A673 (cell line): ENCODE data around the gene C1QTNF5. TPM values are rescaled to one million over a fixed set of nuclear protein-coding genes. Genes with fewer than 3 reads are reported as not detected.

Experiments used
- BruUV-seq: library from RNA; stranded (reverse); fragments of 400-500 nt; replicated peaks from 2 replicates; lab custom pipeline; 2021; lab: Mats Ljungman, UMichigan
- CTCF ChIA-PET: fragments of 300-600 bp; sonication (Branson Sonifier 250); formaldehyde crosslinking; loops from one replicate; lab custom pipeline; 2022; ENCODE audit warnings: antibody characterized with exemption; lab: Charles Lee
- POLR2A ChIA-PET: fragments of 300-600 bp; sonication (Branson Sonifier 250); formaldehyde crosslinking; loops from one replicate; lab custom pipeline; 2022; ENCODE audit warnings: antibody characterized with exemption; ENCODE audit not compliant: low non-redundant PET; lab: Charles Lee
- DNase-seq: peaks from one replicate; pipeline ENCODE4 v3.0.0-alpha.2; 2015; ENCODE audit warnings: low spot score
- H3K27ac ChIP-seq: fragments of 200-600 bp; sonication (generic); 2 replicates; pipeline ENCODE4 v1.5.1; 2016; ENCODE audit warnings: mixed run types, low read depth, mild to moderate bottlenecking, mixed read lengths, antibody characterized with exemption, low read length; ENCODE audit not compliant: poor library complexity, severe bottlenecking
- H3K27me3 ChIP-seq: fragments of 200-600 bp; sonication (generic); replicated peaks from 2 replicates; pipeline ENCODE4 v1.6.1; 2017; ENCODE audit warnings: mixed run types, low read depth, mild to moderate bottlenecking, mixed read lengths, antibody characterized with exemption, low read length; ENCODE audit not compliant: insufficient read depth, poor library complexity
- H3K36me3 ChIP-seq: fragments of 200-600 bp; sonication (generic); 2 replicates; pipeline ENCODE4 v1.6.1; 2016; ENCODE audit warnings: mixed run types, mild to moderate bottlenecking, mixed read lengths, antibody characterized with exemption, low read length; ENCODE audit not compliant: insufficient read depth, poor library complexity, severe bottlenecking
- H3K4me1 ChIP-seq: fragments of 200-600 bp; sonication (generic); 2 replicates; pipeline ENCODE4 v1.6.1; 2017; ENCODE audit warnings: mixed run types, mild to moderate bottlenecking, mixed read lengths, antibody characterized with exemption, low read length; ENCODE audit not compliant: insufficient read depth, poor library complexity, severe bottlenecking
- H3K4me3 ChIP-seq: fragments of 200-600 bp; sonication (generic); 2 replicates; pipeline ENCODE4 v1.5.1; 2016; ENCODE audit warnings: low read depth, mixed run types, mild to moderate bottlenecking, mixed read lengths, low read length; ENCODE audit not compliant: poor library complexity, severe bottlenecking
- H3K9me3 ChIP-seq: fragments of 200-600 bp; sonication (generic); 2 replicates; pipeline ENCODE4 v1.6.1; 2016; ENCODE audit warnings: mixed run types, low read depth, mild to moderate bottlenecking, mixed read lengths, antibody characterized with exemption, low read length; ENCODE audit not compliant: poor library complexity, severe bottlenecking
- EZH2 ChIP-seq: fragments of 200-600 bp; sonication (generic); IDR thresholded peaks from 2 replicates; pipeline ENCODE4 v1.6.1; 2017; ENCODE audit warnings: borderline replicate concordance, low read depth, mild to moderate bottlenecking, mixed read lengths, antibody characterized with exemption, low read length; ENCODE audit not compliant: poor library complexity, severe bottlenecking
- intact Hi-C: fragments of 100-400 bp; cut with micrococcal nuclease; formaldehyde crosslinking; loops from one replicate; pipeline ENCODE4 v1.10.0; 2022; ENCODE audit not compliant: unreplicated experiment
- total RNA-seq: library from RNA; stranded (reverse); gene quantifications from 2 replicates; pipeline ENCODE4 v1.2.3, GENCODE V29; 2021
- TF ChIP-seq, protein P1 (sequence below): fragments of 300-800, 200-600 bp; sonication (generic); conservative IDR thresholded peaks from 2 replicates; pipeline ENCODE4 v1.5.1; 2017; ENCODE audit warnings: low read depth, mild to moderate bottlenecking, antibody characterized with exemption, low read length, moderate library complexity, mixed read lengths

The C1QTNF5 gene
- total RNA-seq, 1 experiment from 2014 or later: not detected

DNA sequence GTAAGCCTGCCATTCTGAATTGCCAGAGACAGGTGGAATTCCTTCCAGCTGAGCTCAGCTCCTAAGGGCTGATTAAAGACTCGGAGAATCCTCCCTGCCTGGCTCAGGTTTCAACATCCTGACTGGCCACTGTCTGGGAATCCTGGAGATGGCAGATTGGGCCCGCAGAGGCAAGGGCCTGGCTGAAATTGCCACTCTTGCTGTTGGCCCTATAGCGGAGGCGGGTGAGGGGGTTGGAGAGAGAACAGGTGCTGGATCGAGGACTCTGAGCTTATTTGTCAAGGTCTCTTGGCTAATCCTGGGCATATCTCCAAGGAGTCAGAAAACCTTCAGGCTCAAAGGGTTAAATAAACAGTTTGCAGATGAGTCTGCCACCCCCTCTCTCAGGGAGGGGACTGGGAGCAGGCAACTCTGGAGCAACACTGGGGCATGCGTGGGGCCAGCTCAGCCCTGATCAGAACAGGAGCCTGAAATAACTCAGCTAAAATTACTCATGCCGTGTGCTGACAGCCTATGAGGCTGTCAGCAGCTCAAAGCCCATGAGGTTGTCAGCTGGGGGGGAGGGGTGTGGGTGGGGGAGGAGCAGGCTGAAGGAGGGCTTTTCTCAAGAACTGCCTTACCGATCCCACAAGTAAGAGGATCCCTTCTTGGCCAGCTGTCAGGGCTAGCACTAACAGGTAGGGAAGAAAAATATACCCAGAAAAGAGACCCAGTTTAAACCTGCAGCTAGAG, 20.5 kb upstream of the C1QTNF5 start:
- intact Hi-C loops: no loop called here
- CTCF ChIA-PET: interaction anchor here (0.6 to 1.0 kb wide), 2 partner anchors 108 to 113 kb away, joined by 4 read pairs; no protein-coding TSS in a partner anchor
- Histone ChIP-seq H3K4me1 (peaks cover 22% of the 10 kb centered on the region), H3K27me3 (no peaks in the 10 kb centered on the region), H3K4me3 (no peak overlapping the region), H3K36me3 (peaks cover 4% of the 10 kb centered on the region), H3K27ac (no peak overlapping the region), H3K9me3 (no peaks in the 10 kb centered on the region)
- no TSS peak for BruUV-seq
- POLR2A ChIA-PET: interaction anchor here (0.7 kb wide), 1 partner anchor 1041 kb away, joined by 4 read pairs; no protein-coding TSS in a partner anchor
- TF ChIP-seq, protein P1, sequence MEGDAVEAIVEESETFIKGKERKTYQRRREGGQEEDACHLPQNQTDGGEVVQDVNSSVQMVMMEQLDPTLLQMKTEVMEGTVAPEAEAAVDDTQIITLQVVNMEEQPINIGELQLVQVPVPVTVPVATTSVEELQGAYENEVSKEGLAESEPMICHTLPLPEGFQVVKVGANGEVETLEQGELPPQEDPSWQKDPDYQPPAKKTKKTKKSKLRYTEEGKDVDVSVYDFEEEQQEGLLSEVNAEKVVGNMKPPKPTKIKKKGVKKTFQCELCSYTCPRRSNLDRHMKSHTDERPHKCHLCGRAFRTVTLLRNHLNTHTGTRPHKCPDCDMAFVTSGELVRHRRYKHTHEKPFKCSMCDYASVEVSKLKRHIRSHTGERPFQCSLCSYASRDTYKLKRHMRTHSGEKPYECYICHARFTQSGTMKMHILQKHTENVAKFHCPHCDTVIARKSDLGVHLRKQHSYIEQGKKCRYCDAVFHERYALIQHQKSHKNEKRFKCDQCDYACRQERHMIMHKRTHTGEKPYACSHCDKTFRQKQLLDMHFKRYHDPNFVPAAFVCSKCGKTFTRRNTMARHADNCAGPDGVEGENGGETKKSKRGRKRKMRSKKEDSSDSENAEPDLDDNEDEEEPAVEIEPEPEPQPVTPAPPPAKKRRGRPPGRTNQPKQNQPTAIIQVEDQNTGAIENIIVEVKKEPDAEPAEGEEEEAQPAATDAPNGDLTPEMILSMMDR: no peak
- TF ChIP-seq EZH2: no peak
- DNase-seq: peak; percentile 44

DNA sequence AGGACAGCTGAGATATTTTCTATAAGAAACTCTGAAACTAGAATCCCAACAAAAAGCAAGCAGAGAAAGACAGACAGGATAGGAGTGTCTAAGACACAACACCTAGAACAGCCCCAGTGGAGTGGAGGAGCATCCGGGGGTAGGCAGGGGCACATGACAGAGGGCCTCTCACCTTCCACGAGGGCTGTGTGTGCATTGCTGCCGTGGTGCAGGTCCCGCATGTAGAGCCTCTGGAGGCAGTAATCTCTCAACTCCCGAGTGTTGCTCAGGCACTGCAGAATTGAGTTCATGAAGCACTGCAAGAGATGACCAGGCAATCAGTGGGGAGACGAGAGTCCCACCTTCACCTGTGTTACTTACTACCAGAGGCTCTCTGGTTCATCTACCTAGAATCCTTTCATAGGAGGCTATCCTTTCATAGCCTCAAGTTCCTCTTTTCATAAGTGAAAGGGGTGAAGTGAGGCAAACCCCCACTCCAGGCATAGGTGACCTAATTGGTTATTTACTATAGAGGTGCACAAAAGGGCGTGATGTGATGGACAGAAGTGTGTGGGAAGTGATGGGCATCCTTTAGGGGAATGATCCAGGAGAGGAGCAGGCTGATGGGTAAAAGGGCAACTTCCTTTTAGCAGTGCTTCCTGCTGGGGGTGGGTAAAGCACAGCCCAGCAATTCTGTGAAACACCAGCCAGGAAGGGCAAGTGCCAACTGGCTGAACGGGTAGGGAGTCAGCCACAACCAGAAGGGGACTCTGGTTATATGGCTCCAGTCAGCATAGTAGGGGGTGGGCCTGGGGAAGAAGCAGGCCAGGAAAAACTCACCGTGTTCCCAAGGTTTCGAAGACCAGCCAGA, 18.9 kb upstream of the C1QTNF5 start:
- H3K9me3 ChIP-seq: no peaks in the 10 kb centered on the region
- POLR2A ChIA-PET: no interaction called here
- TF ChIP-seq EZH2: no peak
- TF ChIP-seq, protein P1: no peak
- H3K36me3 ChIP-seq: peaks cover 4% of the 10 kb centered on the region
- no peak overlapping the region for H3K4me3 ChIP-seq
- no peak for DNase-seq
- BruUV-seq: no TSS peak
- H3K4me1 ChIP-seq: peaks cover 22% of the 10 kb centered on the region
- no peak overlapping the region for H3K27ac ChIP-seq
- no peaks in the 10 kb centered on the region for H3K27me3 ChIP-seq
- intact Hi-C loops: loop anchor here (10.0 kb wide), 1 partner anchor 745 kb away; no protein-coding TSS in a partner anchor
- CTCF ChIA-PET: no interaction called here

DNA sequence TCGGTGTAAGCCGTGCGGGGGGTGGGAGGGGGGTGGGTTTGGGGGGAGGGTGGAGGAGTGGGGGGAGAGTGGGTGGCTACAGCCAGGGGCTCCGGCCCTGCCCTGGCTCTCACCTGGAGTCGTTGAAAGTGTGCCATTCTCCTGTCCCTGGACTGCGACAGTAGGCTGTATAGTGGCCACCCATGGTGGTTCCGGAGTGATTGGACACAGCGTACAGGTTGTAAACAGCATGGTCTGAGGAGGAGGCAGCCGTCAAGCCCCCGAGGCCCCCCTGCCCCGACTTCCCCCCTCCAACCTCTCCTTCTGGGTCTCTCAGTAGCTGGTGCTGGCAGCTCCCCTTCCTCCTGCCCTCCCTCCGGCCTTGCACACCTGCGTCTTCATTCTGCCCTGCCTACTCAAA, 16.4 kb upstream of the C1QTNF5 start:
- H3K4me3 ChIP-seq: peak overlapping the region; percentile 64
- DNase-seq: no peak
- TF ChIP-seq EZH2: no peak
- TF ChIP-seq, protein P1: no peak
- POLR2A ChIA-PET: no interaction called here
- peaks cover 13% of the 10 kb centered on the region for H3K4me1 ChIP-seq
- CTCF ChIA-PET: interaction anchor here (1.2 to 2.5 kb wide), 4 partner anchors 16 to 118 kb away, joined by 9 to 50 read pairs (median 28); partner anchors contain the start of gene RNF26
- H3K27me3 ChIP-seq: no peaks in the 10 kb centered on the region
- H3K9me3 ChIP-seq: no peaks in the 10 kb centered on the region
- no TSS peak for BruUV-seq
- intact Hi-C loops: loop anchor here (2.0 to 10.0 kb wide), 2 partner anchors 18 to 748 kb away; no protein-coding TSS in a partner anchor
- peak overlapping the region; percentile 79 for H3K27ac ChIP-seq
- H3K36me3 ChIP-seq: peaks cover 4% of the 10 kb centered on the region
